ENCODE data around the gene ANKRD36C.
"Not testable (repeated sequence)": the region's sequence is repeated elsewhere in the genome, so short reads cannot be mapped to it uniquely, and the experiment has no call there.

GRCh38 chr2:95813311-95813710 lies 178.3 kb downstream of the ANKRD36C start:
- not testable (repeated sequence) for TF ChIP-seq CTCF (IDR thresholded peaks at IDR 0.05); EZH2 (IDR thresholded peaks at IDR 0.05; ENCODE audit: borderline replicate concordance, insufficient read depth, low read depth, low read length, poor library complexity, severe bottlenecking)
